Stimulated activated CD8-positive, alpha-beta memory T cell treated with anti-CD3 and anti-CD28 coated beads, Interleukin-7, amount 100 ng/mL, for 4 hours (primary cell): ENCODE measurements around the gene GPATCH8.
"Not testable (repeated sequence)": the region's sequence is repeated elsewhere in the genome, so short reads cannot be mapped to it uniquely, and the experiment has no call there.

ENCODE experiments used
- DNase-seq, 2 donors: peaks; one replicate each; pipeline ENCODE4 v3.0.0-alpha.2; 2020; ENCODE audit warnings: low read depth in 2 of 2

Gene GPATCH8

DNA sequence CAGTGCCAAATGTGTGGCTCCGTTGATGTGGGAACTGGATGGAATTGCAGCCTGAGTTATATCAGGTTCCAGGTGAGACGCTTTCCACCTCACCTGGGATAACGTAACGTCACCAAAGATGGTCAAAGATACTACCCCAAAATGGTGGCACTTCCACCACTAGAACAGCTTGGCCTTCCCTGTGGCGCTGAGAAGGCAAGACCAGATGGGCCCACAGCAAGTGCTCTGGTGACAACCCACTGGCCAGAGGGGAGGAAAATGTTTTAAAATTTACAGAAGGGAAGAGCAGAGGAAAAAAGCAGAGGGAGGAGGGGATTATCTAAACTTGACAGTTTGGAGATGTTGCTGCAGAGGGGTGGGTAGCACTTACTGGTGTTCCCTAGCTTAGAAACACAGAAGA is 106.3 kb downstream of the GPATCH8 start:
- no peak for DNase-seq

GRCh38 chr17:44394833-44395232 is 108.4 kb downstream of the GPATCH8 start:
- no peak for DNase-seq

DNA sequence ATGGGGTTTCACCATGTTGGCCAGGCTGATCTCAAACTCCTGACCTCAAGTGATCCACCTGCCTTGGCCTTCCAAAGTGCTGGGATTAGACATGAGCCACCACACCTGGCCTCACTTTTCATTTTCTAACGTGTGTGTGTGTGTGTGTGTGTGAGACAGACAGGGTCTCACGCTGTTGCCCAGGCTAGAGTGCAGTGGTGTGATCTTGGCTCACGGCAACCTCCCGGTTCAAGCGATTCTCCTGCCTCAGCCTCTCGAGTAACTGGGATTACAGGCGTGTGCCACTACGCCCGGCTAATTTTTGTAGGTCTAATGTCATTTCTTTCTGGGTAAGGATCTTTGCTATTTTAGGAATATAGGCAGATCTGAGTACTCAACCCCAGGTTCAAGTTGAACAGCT is 109.1 kb downstream of the GPATCH8 start:
- DNase-seq = not testable (repeated sequence)

GRCh38 chr17:44390250-44390870 is 112.8 kb downstream of the GPATCH8 start:
- no peak for DNase-seq

DNA sequence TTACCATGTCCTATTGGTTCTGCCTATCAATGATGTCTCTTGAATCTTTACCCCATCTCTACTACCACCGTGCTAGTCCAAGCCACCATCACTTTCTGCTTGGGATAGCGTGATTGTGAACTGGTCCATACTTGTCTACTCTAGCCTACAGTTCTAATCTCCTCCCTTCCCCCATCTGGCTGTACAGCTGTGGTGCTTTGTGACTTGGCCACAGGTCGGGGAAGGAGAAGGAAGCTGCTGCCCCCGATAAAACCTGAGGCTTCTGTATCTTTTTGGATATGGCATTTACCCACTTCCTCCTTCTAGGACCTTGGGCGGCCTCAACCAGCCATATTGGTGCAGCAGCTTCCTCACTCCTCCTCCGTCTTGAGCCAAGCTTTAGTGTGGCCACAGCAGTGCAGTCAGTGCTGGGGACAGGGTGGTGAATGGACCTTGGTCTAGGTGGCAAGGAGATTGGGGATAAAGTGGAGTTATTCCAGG is 113.4 kb downstream of the GPATCH8 start:
- no peak for DNase-seq

DNA sequence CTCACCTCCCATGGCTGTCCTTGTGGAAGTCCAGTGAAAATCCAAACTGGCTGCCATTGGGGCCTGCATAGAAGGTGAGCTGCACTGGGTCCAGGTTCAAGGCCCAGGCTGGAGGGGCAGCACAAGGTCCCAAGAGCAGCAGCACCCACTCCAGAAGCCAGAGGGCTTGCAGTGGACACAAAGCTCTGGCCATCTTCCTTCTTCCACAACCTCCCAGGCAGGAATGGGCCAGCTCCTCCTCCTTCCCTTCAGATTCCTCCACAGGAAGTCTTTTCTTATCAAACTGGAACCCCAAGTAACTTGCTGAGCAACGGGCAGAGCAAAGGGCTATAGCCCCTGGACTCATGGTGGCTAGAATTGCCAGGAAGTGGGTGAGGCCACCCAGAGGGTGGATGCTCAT is 113.9 kb downstream of the GPATCH8 start, which contains the start of gene ITGA2B:
ITGA2B (minus strand) TSS at position 369 of the 400 bp plus-strand sequence; CDS start at position 193, 176 bp downstream.
- DNase-seq = no peak

- DNase-seq = no peak
Observed at GRCh38 chr17:44387804-44388203, 115.4 kb downstream of the GPATCH8 start.

DNA sequence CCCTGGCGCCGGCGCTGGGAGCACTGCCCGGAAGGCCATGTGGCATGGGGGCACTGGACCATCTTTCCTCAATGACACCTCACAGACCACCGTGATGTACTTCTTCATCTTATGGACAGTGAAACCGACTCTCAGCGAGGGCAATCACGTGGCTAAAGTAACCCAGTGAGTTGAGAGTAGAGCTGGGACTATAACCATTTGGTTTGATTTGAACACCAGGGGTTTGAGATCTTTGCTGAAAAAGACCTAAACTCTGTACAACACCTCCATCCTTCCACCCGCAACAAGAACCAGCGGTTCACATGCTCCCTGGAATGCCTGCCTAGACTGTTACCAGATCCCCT is 117.1 kb downstream of the GPATCH8 start:
- no peak for DNase-seq

GRCh38 chr17:44385287-44386181 is 117.7 kb downstream of the GPATCH8 start:
- peak; percentile 75 to 76 for DNase-seq

- no peak for DNase-seq
Observed at GRCh38 chr17:44384823-44385286, 118.4 kb downstream of the GPATCH8 start.

GRCh38 chr17:44384281-44384822 is 118.9 kb downstream of the GPATCH8 start:
- DNase-seq = no peak

- DNase-seq = no peak
Observed at GRCh38 chr17:44383861-44384260, 119.3 kb downstream of the GPATCH8 start.

DNA sequence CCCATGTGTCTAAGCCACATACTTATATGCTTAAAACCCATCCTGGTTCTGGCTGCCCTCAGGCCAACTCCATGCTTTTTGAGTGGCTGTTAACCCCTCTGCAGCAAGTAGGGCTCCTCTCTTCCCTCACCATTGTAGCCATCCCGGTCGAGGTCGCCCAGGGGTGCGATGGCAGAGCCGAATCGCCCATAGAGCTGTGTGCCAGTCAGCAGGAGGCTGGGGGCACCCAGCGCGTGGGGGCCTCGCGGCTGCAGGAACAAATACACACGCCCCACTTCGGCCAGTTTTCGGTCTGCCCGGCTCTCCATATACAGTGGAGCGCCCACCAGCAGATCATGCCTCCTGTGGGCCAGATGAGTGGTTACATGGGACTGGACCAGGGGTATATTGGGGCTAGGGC is 119.8 kb downstream of the GPATCH8 start:
- no peak for DNase-seq

GRCh38 chr17:44382917-44383316 is 120.3 kb downstream of the GPATCH8 start:
- DNase-seq = no peak

DNA sequence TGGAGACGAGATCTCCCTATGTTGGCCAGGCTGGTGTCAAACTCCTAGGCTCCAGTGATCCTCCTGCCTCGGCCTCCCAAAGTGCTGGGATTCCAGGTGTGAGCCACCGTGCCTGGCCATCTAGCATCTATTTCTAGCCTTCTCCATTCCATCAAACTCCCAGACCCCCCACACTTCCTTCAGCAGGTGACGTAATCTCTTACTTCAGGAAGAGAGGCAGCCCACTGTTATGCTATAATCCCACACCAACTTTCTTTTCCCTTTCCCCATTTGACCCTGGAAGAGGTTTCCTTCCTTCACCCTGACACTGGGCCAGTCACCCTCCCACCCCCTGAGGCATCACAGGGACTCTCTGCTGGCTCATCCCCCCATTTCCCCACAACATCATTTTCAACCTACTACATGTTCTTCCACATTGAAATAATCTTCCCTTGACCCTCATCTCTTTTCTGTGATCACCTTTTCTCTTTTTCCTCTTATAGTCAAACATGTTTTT is 121.3 kb downstream of the GPATCH8 start:
- DNase-seq = no peak

DNA sequence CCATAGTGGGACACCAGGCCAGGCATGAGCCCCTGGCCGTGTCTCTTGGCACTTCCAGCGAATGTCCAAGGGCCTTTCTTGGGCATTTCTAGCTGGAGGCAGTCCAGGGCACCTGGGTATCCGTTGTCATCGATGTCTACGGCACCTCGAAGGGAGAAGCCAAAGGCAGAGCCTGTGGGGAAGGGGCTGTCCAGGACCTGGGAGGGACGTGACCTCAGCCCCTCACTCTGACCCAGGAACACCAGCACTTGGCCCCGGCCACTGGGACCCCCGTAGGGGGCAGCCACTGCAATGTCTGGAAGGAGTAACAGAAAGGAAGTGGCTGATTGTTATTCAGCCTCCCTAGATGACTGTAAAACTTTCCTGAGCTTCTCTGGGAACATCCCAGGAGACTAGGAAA is 122.4 kb downstream of the GPATCH8 start:
- DNase-seq = no peak

- DNase-seq = no peak
Observed at GRCh38 chr17:44379887-44380286, 123.3 kb downstream of the GPATCH8 start.

- no peak for DNase-seq
Observed at GRCh38 chr17:44378171-44378705, 125.0 kb downstream of the GPATCH8 start.

GRCh38 chr17:44376779-44377178 is 126.4 kb downstream of the GPATCH8 start:
- no peak for DNase-seq

GRCh38 chr17:44376124-44376523 is 127.1 kb downstream of the GPATCH8 start:
- no peak for DNase-seq

GRCh38 chr17:44375196-44376017 is 127.8 kb downstream of the GPATCH8 start:
- DNase-seq = no peak
